Calu3 (cell line): ENCODE results near the gene ZNF334. TPM values are rescaled to one million over a fixed set of nuclear protein-coding genes. Genes with fewer than 3 reads are reported as not detected.

Experiments
- Bru-seq: library from RNA; stranded (reverse); fragments of 400-500 nt; gene quantifications from one replicate; lab custom pipeline; 2021; lab: Mats Ljungman, UMichigan
- BruChase-seq, 2 experiments: library from RNA; stranded (reverse); fragments of 400-500 nt; gene quantifications; one replicate each; lab custom pipeline; 2021; lab: Mats Ljungman, UMichigan
- BruUV-seq: library from RNA; stranded (reverse); fragments of 400-500 nt; replicated peaks from 2 replicates; lab custom pipeline; 2021; lab: Mats Ljungman, UMichigan
- CTCF ChIA-PET: fragments of 300-600 bp; sonication (Branson Sonifier 250); formaldehyde crosslinking; loops from one replicate; lab custom pipeline; 2022; ENCODE audit warnings: antibody characterized with exemption; lab: Charles Lee
- DNase-seq: peaks from one replicate; pipeline ENCODE4 v3.0.0; 2022
- H3K27ac Mint-ChIP-seq: one replicate; pipeline ENCODE4 v1.8.0; 2022; ENCODE audit warnings: mixed read lengths; ENCODE audit not compliant: unreplicated experiment
- H3K27me3 Mint-ChIP-seq: one replicate; pipeline ENCODE4 v1.8.0; 2022; ENCODE audit warnings: mixed read lengths; ENCODE audit not compliant: unreplicated experiment
- H3K36me3 Mint-ChIP-seq: one replicate; pipeline ENCODE4 v1.8.0; 2022; ENCODE audit warnings: mild to moderate bottlenecking, moderate library complexity, mixed read lengths; ENCODE audit not compliant: insufficient read depth, unreplicated experiment
- H3K4me1 Mint-ChIP-seq: one replicate; pipeline ENCODE4 v1.8.0; 2022; ENCODE audit warnings: mild to moderate bottlenecking, low read depth, mixed read lengths; ENCODE audit not compliant: unreplicated experiment
- H3K4me3 Mint-ChIP-seq: one replicate; pipeline ENCODE4 v1.8.0; 2022; ENCODE audit warnings: mild to moderate bottlenecking, low read depth, moderate library complexity, mixed read lengths; ENCODE audit not compliant: unreplicated experiment
- H3K9me3 Mint-ChIP-seq: one replicate; pipeline ENCODE4 v1.8.0; 2022; ENCODE audit warnings: low read depth, mixed read lengths; ENCODE audit not compliant: unreplicated experiment
- intact Hi-C: fragments of 100-400 bp; cut with micrococcal nuclease; formaldehyde crosslinking; loops from one replicate; pipeline ENCODE4 v1.10.0; 2022; ENCODE audit not compliant: unreplicated experiment
- long read RNA-seq: library from polyadenylated mRNA; stranded (forward); transcript quantifications from one replicate; pipeline ENCODE4 v2.0.0, GENCODE V29; 2022
- total RNA-seq: library from RNA; stranded (reverse); gene quantifications from 2 replicates; pipeline ENCODE4 v1.2.3, GENCODE V29; 2022
- TF ChIP-seq, protein P1 (sequence below): fragments of 200-600 bp; IDR thresholded peaks from one replicate; pipeline ENCODE4 v1.8.0; 2022; ENCODE audit warnings: antibody characterized with exemption; ENCODE audit not compliant: unreplicated experiment

Gene ZNF334
- total RNA-seq (not detected in 2 replicates), Bru-seq, nascent RNA (not detected), BruChase-seq, experiment 1, labeled RNA remaining after a 6-hour chase (not detected), BruChase-seq, experiment 2, labeled RNA remaining after a 2-hour chase (not detected)
- long read RNA-seq = 0 reads

DNA sequence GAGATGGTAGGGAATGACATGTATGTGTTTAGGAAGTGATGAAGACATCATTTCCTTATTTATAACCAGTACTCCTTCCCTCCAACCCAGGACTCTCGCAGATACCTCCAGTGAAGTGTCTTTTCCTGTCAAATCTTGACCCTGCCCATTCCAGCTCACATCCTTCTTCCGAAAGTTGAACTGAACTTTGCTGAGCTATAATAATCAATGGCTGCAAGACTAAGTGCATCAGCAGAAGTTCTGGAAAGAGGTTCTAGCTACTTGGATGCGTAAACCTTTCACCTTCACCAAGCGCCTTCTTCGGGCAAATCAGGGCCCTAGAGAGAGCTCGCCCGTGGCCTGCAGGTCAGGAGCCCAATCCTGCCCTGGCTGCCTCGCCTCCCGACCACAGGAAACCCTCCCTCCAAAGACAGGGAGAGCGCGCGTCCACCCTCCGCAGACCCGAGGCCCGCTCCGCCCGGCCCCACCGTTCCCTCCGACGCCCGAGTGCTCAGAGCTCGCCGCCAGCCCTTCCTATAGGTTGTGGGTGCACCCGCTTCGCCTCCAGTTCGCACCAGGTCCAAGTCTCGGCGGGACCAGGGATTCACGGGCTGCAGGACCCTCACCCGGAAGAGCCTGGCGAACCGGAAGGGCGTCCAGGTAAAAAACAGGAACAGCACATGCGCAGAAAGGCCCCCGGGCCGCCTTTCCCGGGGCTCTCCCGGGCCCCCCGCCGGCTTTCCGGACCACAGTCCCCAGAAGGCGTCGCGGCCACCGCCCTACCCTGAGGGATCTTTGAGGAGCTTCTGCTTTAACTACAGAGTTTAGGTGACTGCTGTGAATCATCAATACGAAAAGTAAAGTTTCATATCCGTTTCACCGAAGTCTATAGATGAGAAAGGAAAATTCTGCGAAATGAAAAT is at the start of gene ZNF334:
Gene ZNF334 (minus strand): TSS at position 617 of the 902 bp plus-strand sequence. CDS start 1,457 bp downstream, outside the sequence.
- no peak within 1 kb of the TSS for H3K27ac Mint-ChIP-seq
- CTCF ChIA-PET = no interaction called here
- no peaks in the 10 kb centered on the region for H3K4me1 Mint-ChIP-seq
- no peak for DNase-seq
- no peaks in the 10 kb centered on the region for H3K36me3 Mint-ChIP-seq
- no peaks in the 10 kb centered on the region for H3K9me3 Mint-ChIP-seq
- TF ChIP-seq, protein P1, sequence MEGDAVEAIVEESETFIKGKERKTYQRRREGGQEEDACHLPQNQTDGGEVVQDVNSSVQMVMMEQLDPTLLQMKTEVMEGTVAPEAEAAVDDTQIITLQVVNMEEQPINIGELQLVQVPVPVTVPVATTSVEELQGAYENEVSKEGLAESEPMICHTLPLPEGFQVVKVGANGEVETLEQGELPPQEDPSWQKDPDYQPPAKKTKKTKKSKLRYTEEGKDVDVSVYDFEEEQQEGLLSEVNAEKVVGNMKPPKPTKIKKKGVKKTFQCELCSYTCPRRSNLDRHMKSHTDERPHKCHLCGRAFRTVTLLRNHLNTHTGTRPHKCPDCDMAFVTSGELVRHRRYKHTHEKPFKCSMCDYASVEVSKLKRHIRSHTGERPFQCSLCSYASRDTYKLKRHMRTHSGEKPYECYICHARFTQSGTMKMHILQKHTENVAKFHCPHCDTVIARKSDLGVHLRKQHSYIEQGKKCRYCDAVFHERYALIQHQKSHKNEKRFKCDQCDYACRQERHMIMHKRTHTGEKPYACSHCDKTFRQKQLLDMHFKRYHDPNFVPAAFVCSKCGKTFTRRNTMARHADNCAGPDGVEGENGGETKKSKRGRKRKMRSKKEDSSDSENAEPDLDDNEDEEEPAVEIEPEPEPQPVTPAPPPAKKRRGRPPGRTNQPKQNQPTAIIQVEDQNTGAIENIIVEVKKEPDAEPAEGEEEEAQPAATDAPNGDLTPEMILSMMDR = no peak
- BruUV-seq = no TSS peak
- H3K4me3 Mint-ChIP-seq = no peak within 1 kb of the TSS
- intact Hi-C loops = no loop called here
- H3K27me3 Mint-ChIP-seq = peaks cover 73% of the 10 kb centered on the region

DNA sequence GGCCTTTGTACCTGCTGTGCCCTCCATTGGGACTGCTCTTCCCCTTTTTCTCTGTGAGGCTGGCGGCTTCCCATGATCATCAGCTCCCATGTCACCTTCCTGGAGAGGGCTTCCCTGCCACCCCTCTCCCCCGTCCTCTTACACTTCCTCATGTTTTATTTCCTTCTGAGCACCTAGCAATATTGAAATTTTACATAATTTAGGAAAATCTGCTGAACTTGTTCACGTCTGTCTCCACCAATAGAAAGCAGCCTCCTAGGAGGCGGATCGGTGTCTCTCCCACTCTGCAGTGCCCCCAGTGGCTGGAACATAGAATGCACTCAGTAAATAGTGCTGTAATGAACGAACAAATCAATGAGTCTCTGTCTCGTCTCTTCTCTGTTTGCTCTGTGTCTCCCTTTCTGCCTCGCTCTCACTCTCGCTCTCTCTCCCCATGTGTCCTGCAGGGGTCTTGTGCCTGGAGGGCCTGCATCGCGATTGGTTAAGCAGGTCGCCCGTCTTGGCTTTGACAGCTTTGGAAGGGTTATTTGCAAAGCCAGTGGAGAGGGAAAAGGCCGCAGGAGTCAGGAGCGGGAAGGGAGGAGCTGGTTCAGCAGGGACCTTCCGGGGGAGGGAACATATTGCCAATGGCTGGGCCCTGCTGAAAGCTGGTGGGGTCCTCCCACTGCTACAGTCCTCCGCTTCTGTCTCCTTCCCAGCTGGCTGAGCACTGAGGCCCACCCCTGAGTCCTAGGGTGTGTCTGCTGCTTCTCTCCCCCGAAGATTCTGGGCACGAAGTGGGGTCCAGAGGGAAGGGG is 49.2 kb upstream of the ZNF334 start:
- CTCF ChIA-PET = interaction anchor here (0.5 to 1.8 kb wide), 6 partner anchors 13 to 140 kb away, joined by 3 to 6 read pairs (median 3); partner anchors contain the start of gene TP53RK
- Mint-ChIP-seq H3K4me3 (no peak overlapping the region), H3K27ac (no peak overlapping the region), H3K36me3 (no peaks in the 10 kb centered on the region), H3K27me3 (peaks cover under 1% of the 10 kb centered on the region), H3K9me3 (no peaks in the 10 kb centered on the region), H3K4me1 (peaks cover 9% of the 10 kb centered on the region)
- TF ChIP-seq, protein P1 = peak; percentile 94
- DNase-seq = peak; percentile 87
- no TSS peak for BruUV-seq
- intact Hi-C loops = no loop called here

DNA sequence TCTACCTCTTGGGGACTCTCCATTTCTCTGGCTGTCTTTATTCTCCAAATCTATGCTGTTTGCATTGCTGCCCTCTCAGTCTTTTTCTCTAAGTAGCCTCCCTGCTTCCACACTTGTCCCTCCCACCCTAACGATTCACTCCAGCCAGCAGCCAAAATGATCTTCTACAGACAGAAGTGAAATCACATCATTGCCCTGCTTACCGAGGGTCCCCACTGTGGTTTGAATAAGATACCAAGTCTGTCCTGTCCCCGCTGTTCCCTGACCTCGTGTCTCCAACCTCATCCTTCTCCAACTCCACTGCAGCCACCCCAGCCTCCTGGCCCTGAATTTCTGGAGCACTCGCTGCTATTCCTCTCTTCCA is 48.6 kb upstream of the ZNF334 start:
- BruUV-seq = no TSS peak
- no peak for DNase-seq
- Mint-ChIP-seq H3K9me3 (no peaks in the 10 kb centered on the region), H3K27me3 (peaks cover 7% of the 10 kb centered on the region), H3K4me3 (no peak overlapping the region), H3K27ac (no peak overlapping the region), H3K4me1 (peaks cover 6% of the 10 kb centered on the region), H3K36me3 (no peaks in the 10 kb centered on the region)
- TF ChIP-seq, protein P1 = no peak
- CTCF ChIA-PET = interaction anchor here (0.5 to 1.8 kb wide), 4 partner anchors 12 to 118 kb away, joined by 3 to 6 read pairs (median 4); no protein-coding TSS in a partner anchor
- intact Hi-C loops = no loop called here
